ENCODE results near the gene EPC1.
"Not testable (repeated sequence)": the region's sequence is repeated elsewhere in the genome, so short reads cannot be mapped to it uniquely, and the experiment has no call there.

The EPC1 gene

GRCh38 chr10:32244011-32244410 is 102.9 kb downstream of the EPC1 start:
- DNase-seq (ENCODE audit: insufficient read length), result no peak
- TF ChIP-seq TAF1 (IDR thresholded peaks at IDR 0.05; ENCODE audit: borderline replicate concordance, low read depth, low read length) (no peak), POLR2AphosphoS5 (IDR thresholded peaks at IDR 0.05; ENCODE audit: low read depth, low read length) (no peak), POLR2A (IDR thresholded peaks at IDR 0.05; ENCODE audit: low read depth, low read length) (no peak)
- FAIRE-seq, result no peak

DNA sequence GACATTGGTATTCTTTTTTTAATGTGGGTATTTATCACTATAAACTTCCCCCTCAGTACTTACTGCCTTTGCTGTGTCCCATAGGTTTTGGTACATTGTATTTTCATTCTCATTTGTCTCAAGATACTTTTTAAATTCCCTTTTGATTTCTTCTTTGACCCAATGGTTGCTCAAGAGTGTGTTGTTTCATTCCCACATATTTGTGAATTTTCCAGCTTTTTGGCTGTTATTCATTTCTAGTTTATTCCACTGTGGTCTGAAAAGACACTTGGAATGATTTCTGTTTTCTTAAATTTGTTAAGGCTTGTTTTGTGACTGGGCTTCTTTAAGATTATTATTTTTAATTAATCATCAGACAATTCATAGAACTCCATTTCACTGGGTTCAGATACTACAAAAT is 105.0 kb downstream of the EPC1 start:
- DNase-seq (ENCODE audit: insufficient read length) (no peak), FAIRE-seq (no peak)
- no peak for TF ChIP-seq POLR2A (IDR thresholded peaks at IDR 0.05; ENCODE audit: low read depth, low read length)
- TF ChIP-seq POLR2AphosphoS5 (IDR thresholded peaks at IDR 0.05; ENCODE audit: low read depth, low read length), result no peak
- no peak for TF ChIP-seq TAF1 (IDR thresholded peaks at IDR 0.05; ENCODE audit: borderline replicate concordance, low read depth, low read length)

GRCh38 chr10:32240471-32240870 is 106.5 kb downstream of the EPC1 start:
- TF ChIP-seq POLR2A (IDR thresholded peaks at IDR 0.05; ENCODE audit: low read depth, low read length) (no peak), POLR2AphosphoS5 (IDR thresholded peaks at IDR 0.05; ENCODE audit: low read depth, low read length) (no peak), TAF1 (IDR thresholded peaks at IDR 0.05; ENCODE audit: borderline replicate concordance, low read depth, low read length) (no peak)
- no peak for FAIRE-seq
- DNase-seq (ENCODE audit: insufficient read length), result no peak

DNA sequence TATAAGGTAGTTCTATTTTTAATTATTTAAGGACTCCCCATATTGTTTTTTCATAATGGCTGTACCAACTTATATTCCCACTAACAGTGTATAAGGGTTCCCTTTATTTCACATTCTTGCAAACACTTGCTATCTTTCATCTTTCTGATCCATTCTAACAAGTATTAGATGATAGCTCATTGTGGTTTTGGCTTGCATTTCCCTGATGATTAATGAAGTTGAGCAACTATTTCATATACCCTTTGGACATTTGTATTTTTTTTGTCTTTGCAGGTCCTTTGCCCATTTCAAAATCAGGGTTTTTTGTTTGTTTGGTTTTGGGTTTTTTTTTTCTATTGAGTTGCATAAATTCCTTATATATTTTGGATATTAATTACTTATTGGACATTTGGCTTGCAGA is 107.2 kb downstream of the EPC1 start:
- TF ChIP-seq POLR2A (IDR thresholded peaks at IDR 0.05; ENCODE audit: low read depth, low read length) (no peak), POLR2AphosphoS5 (IDR thresholded peaks at IDR 0.05; ENCODE audit: low read depth, low read length) (no peak), TAF1 (IDR thresholded peaks at IDR 0.05; ENCODE audit: borderline replicate concordance, low read depth, low read length) (no peak)
- DNase-seq (ENCODE audit: insufficient read length) (no peak), FAIRE-seq (no peak)

DNA sequence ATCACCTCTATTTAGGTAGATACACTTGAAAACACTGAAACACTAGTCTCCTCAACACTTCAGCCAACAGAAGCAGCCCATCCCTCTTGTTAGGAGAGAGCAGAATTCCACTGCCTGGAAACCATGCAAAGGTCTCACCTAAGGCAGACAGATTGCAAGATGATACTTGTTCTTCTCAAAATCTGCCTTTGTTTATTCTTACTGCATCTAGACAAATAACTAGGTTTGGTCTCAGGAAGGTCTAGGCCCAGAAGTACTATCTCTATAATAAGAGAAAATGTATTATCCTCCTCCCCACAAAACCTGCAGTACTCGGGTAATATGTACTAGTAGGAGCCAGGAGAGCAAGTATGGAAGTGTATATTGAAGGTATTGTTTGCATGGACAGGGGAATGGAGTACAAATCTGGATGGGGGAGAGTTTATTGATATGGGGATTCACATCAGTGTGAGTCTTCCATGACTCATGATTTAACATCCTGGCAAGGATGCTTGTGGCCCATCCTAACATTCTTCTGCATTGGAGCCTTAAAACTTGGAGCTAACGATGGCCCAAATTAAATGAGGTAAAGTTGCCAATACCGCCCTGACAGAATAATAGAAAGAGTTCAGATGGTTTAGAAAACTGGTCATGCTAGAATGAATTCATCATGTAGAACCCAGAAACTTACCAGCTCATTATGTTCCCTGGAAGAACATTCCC is 109.2 kb downstream of the EPC1 start:
- DNase-seq (ENCODE audit: insufficient read length), result no peak
- TF ChIP-seq POLR2AphosphoS5 (IDR thresholded peaks at IDR 0.05; ENCODE audit: low read depth, low read length), result no peak
- no peak for TF ChIP-seq TAF1 (IDR thresholded peaks at IDR 0.05; ENCODE audit: borderline replicate concordance, low read depth, low read length)
- TF ChIP-seq POLR2A (IDR thresholded peaks at IDR 0.05; ENCODE audit: low read depth, low read length), result no peak
- no peak for FAIRE-seq

DNA sequence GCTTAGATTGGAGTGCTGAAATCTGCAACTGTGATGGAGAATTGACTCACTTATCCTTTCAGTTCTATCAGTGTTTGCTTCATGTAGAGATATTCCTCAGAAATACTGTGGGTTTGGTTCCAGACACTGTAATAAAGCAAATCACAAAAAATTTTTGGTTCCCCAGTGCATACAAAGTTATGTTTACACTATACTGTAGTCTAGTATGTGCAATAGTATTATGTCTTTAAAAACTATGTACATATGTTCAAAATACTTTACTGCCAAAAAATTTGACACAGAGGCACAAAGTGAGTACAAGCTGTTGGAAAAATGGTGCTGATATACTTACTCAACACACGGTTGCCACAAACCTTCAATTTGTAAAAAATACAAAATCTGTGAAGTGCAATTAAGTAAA is 112.5 kb downstream of the EPC1 start:
- FAIRE-seq (no peak), DNase-seq (ENCODE audit: insufficient read length) (no peak)
- TF ChIP-seq POLR2A (IDR thresholded peaks at IDR 0.05; ENCODE audit: low read depth, low read length) (no peak), POLR2AphosphoS5 (IDR thresholded peaks at IDR 0.05; ENCODE audit: low read depth, low read length) (no peak), TAF1 (IDR thresholded peaks at IDR 0.05; ENCODE audit: borderline replicate concordance, low read depth, low read length) (no peak)

DNA sequence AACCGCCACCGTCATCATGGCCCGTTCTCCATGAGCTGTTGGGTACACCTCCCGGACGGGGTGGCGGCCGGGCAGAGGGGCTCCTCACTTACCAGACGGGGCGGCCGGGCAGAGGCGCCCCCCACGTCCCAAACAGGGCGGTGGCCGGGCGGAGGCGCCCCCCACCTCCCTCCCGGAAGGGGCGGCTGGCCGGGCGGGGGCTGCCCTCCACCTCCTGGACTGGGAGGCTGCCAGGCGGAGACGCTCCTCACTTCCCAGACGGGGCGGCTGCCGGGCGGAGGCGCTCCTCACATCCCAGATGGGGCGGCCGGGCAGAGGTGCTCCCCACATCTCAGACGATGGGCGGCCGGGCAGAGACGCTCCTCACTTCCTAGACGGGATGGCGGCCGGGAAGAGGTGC is 113.6 kb downstream of the EPC1 start:
- DNase-seq (ENCODE audit: insufficient read length); FAIRE-seq: not testable (repeated sequence)

DNA sequence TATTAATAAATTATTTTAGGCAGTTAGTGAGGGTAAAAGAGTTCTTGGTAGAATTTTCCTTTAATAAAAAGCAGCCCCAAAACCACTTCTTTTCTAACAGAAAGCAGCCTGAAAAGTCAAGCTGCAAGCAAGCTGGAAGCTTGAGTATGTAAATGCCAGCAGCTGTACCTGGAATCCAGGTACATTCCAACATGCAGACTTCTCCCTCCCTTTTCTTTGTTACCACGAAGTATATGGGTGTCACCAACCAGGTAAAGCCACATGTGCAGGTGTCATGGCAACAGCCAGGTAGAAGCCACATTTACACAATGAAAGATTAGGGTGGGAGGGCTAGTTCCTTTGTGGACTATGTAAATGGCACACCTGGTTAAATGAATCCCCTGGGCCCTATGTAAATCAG is 114.6 kb downstream of the EPC1 start:
- TF ChIP-seq POLR2AphosphoS5 (IDR thresholded peaks at IDR 0.05; ENCODE audit: low read depth, low read length) (no peak), TAF1 (IDR thresholded peaks at IDR 0.05; ENCODE audit: borderline replicate concordance, low read depth, low read length) (no peak), POLR2A (IDR thresholded peaks at IDR 0.05; ENCODE audit: low read depth, low read length) (no peak)
- FAIRE-seq (no peak), DNase-seq (ENCODE audit: insufficient read length) (no peak)

DNA sequence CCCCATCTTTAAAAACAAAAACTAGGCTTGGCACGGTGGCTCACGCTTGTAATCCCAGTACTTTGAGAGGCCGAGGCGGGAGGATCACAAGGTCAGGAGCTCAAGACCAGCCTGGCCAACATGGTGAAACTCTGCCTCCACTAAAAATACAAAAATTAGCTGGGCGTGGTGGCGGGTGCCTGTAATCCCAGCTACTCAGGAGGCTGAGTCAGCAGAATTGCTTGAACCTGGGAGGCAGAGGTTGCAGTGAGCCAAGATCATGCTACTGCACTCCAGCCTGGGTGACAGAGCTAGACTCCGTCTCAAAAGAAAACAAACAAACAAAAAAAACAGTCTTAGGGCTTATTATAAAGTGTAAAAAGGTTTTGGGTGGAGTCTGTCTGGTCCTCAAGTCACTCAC is 117.2 kb downstream of the EPC1 start:
- not testable (repeated sequence) for FAIRE-seq; DNase-seq (ENCODE audit: insufficient read length)

GRCh38 chr10:32229170-32229569 is 117.8 kb downstream of the EPC1 start:
- TF ChIP-seq TAF1 (IDR thresholded peaks at IDR 0.05; ENCODE audit: borderline replicate concordance, low read depth, low read length) (no peak), POLR2AphosphoS5 (IDR thresholded peaks at IDR 0.05; ENCODE audit: low read depth, low read length) (no peak), POLR2A (IDR thresholded peaks at IDR 0.05; ENCODE audit: low read depth, low read length) (no peak)
- no peak for FAIRE-seq
- no peak for DNase-seq (ENCODE audit: insufficient read length)

DNA sequence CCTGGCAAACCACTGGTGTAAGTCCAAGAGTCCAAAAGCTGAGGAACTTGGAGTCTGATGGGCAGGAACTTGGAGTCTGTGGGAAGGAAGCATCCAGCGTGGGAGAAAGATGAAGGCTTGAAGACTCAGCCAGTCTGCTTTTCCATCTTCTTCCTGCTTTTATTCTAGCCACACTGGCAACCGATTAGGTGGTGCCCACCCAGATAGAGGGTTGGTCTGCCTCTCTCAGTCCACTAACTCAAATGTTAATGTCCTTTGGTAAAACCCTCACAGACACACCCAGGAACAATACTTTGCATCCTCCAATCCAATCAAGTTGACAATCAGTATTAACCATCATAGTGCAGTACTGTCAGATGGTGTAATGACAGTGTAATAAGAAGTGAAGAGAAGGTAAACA is 119.2 kb downstream of the EPC1 start:
- TF ChIP-seq TAF1 (IDR thresholded peaks at IDR 0.05; ENCODE audit: borderline replicate concordance, low read depth, low read length), result no peak
- no peak for TF ChIP-seq POLR2AphosphoS5 (IDR thresholded peaks at IDR 0.05; ENCODE audit: low read depth, low read length)
- TF ChIP-seq POLR2A (IDR thresholded peaks at IDR 0.05; ENCODE audit: low read depth, low read length), result no peak
- no peak for FAIRE-seq
- DNase-seq (ENCODE audit: insufficient read length), result no peak

- TF ChIP-seq POLR2AphosphoS5 (IDR thresholded peaks at IDR 0.05; ENCODE audit: low read depth, low read length), result no peak
- no peak for TF ChIP-seq POLR2A (IDR thresholded peaks at IDR 0.05; ENCODE audit: low read depth, low read length)
- no peak for TF ChIP-seq TAF1 (IDR thresholded peaks at IDR 0.05; ENCODE audit: borderline replicate concordance, low read depth, low read length)
- DNase-seq (ENCODE audit: insufficient read length), result no peak
- FAIRE-seq, result no peak
These were observed 120.3 kb downstream of the EPC1 start for GRCh38 chr10:32226624-32227023.

DNA sequence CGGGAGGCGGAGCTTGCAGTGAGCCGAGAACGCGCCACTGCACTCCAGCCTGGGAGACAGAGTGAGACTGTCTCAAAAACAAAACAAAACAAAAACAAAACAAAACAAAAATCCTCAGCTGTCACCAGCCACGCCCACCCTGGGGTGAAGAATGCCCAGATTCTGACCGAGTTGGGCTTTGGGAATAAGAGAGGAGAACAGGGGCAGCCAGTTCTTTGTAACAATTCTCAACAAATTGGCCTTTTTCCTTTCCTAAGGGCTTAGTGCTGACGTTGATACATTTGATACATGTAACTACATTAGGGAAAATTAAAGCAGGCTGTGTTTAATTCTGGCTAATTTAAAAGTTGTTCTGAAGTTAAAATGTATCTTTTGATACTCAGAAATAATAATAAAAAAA is 121.0 kb downstream of the EPC1 start:
- no peak for DNase-seq (ENCODE audit: insufficient read length)
- FAIRE-seq, result no peak
- TF ChIP-seq POLR2AphosphoS5 (IDR thresholded peaks at IDR 0.05; ENCODE audit: low read depth, low read length) (no peak), TAF1 (IDR thresholded peaks at IDR 0.05; ENCODE audit: borderline replicate concordance, low read depth, low read length) (no peak), POLR2A (IDR thresholded peaks at IDR 0.05; ENCODE audit: low read depth, low read length) (no peak)

GRCh38 chr10:32222376-32222775 is 124.6 kb downstream of the EPC1 start:
- FAIRE-seq; DNase-seq (ENCODE audit: insufficient read length): not testable (repeated sequence)

GRCh38 chr10:32219156-32219555 is 127.8 kb downstream of the EPC1 start:
- FAIRE-seq; DNase-seq (ENCODE audit: insufficient read length): not testable (repeated sequence)

GRCh38 chr10:32218206-32219044 is 128.5 kb downstream of the EPC1 start:
- DNase-seq (ENCODE audit: insufficient read length); FAIRE-seq: not testable (repeated sequence)

All from GM12892 (cell line).